H1 (cell line): ENCODE data around the gene MRPL34.

ENCODE experiments used
- BACH1 ChIP-seq: IDR thresholded peaks from 2 replicates; pipeline ENCODE4 v1.6.1; 2012; ENCODE audit warnings: low read length, improper control_type of control experiment
- CEBPB ChIP-seq: IDR thresholded peaks from 2 replicates; pipeline ENCODE4 v1.6.1; 2012; ENCODE audit warnings: low read depth, low read length
- CTCF ChIP-seq, 3 experiments: IDR thresholded peaks; 1 replicate in 2 of 3; 2 replicates in 1 of 3; pipeline versions ENCODE4 v1.5.1 to v1.6.1; 2011; ENCODE audit warnings: low read length in 3 of 3, mild to moderate bottlenecking in 3 of 3, inconsistent platforms in 2 of 3, low read depth in 1 of 3, moderate library complexity in 1 of 3; ENCODE audit not compliant: insufficient read depth in 1 of 3; ENCODE audit errors: control extremely low read depth in 1 of 3
- EZH2 ChIP-seq: fragments of 200-600 bp; sonication (generic); IDR thresholded peaks from 2 replicates; pipeline ENCODE4 v1.7.1; 2012; ENCODE audit warnings: low read depth, mild to moderate bottlenecking, moderate library complexity, low read length, inconsistent platforms; ENCODE audit not compliant: severe bottlenecking
- GABPA ChIP-seq: IDR thresholded peaks from 2 replicates; pipeline ENCODE4 v1.6.1; 2011; ENCODE audit warnings: mild to moderate bottlenecking, low read length, moderate library complexity, borderline replicate concordance; ENCODE audit not compliant: insufficient read depth
- NRF1 ChIP-seq: IDR thresholded peaks from 2 replicates; pipeline ENCODE4 v1.6.1; 2011; ENCODE audit warnings: mild to moderate bottlenecking, low read depth, low read length, improper control_type of control experiment
- POLR2A ChIP-seq, 2 experiments: IDR thresholded peaks; 1 replicate in 1 of 2; 2 replicates in 1 of 2; pipeline ENCODE4 v1.6.1; 2011; ENCODE audit warnings: low read depth in 2 of 2, low read length in 2 of 2, mild to moderate bottlenecking in 2 of 2; ENCODE audit errors: control extremely low read depth in 1 of 2
- RAD21 ChIP-seq, 2 experiments: IDR thresholded peaks in 1 of 2; conservative IDR thresholded peaks in 1 of 2; 2 replicates each; pipeline ENCODE4 v1.6.1; 2011; ENCODE audit warnings: low read depth in 2 of 2, low read length in 2 of 2, improper control_type of control experiment in 1 of 2, inconsistent platforms in 1 of 2, mild to moderate bottlenecking in 1 of 2, moderate library complexity in 1 of 2
- RFX5 ChIP-seq: IDR thresholded peaks from 2 replicates; pipeline ENCODE4 v1.6.1; 2011; ENCODE audit warnings: low read depth, low read length, improper control_type of control experiment, borderline replicate concordance
- SIX5 ChIP-seq: IDR thresholded peaks from 2 replicates; pipeline ENCODE4 v1.6.1; 2011; ENCODE audit warnings: mild to moderate bottlenecking, low read depth, low read length
- SP2 ChIP-seq: IDR thresholded peaks from 2 replicates; pipeline ENCODE4 v1.6.1; 2012; ENCODE audit warnings: mild to moderate bottlenecking, low read length, inconsistent platforms
- TAF1 ChIP-seq: IDR thresholded peaks from 2 replicates; pipeline ENCODE4 v1.6.1; 2011; ENCODE audit warnings: mild to moderate bottlenecking, low read depth, low read length
- TEAD4 ChIP-seq: IDR thresholded peaks from 2 replicates; pipeline ENCODE4 v1.6.1; 2012; ENCODE audit warnings: low read depth, low read length, inconsistent platforms, mixed read lengths

- no peak for TF ChIP-seq CTCF (IDR thresholded peaks at IDR 0.05; ENCODE audit: control extremely low read depth in 1 of 3, insufficient read depth in 1 of 3, low read depth in 1 of 3, low read length in 3 of 3)
- TF ChIP-seq NRF1 = no peak
- TF ChIP-seq POLR2A (IDR thresholded peaks at IDR 0.05; ENCODE audit: control extremely low read depth in 1 of 2, low read depth in 2 of 2, low read length in 2 of 2) = peak in 1 of 2 experiments; percentile 86; a peak in 2 of 3 replicates
- TF ChIP-seq EZH2 = no peak
- TF ChIP-seq TAF1 = peak; percentile 49
- TF ChIP-seq RAD21 (IDR thresholded peaks at IDR 0.05 in 1 of 2, conservative IDR thresholded peaks at IDR 0.05 in 1 of 2; ENCODE audit: low read depth in 2 of 2, low read length in 2 of 2) = no peak
- TF ChIP-seq TEAD4 = peak; percentile 42; the same call in 1 of the 2 replicates
- peak; percentile 29; the same call in 1 of the 2 replicates for TF ChIP-seq SIX5
- TF ChIP-seq CEBPB = no peak
- peak; percentile 86 for TF ChIP-seq GABPA
- TF ChIP-seq BACH1 = no peak
- no peak for TF ChIP-seq RFX5
- peak; percentile 38; the same call in 1 of the 2 replicates for TF ChIP-seq SP2
These were observed 31.4 kb downstream of the MRPL34 start, which contains the start of gene GTPBP3 for GRCh38 chr19:17336872-17337674.
